ENCODE data around the gene CAMK2D.

CAMK2D gene

GRCh38 chr4:113637823-113638561 lies 123.5 kb downstream of the CAMK2D start:
- DNase-seq (ENCODE audit: low read depth) = no peak

- DNase-seq (ENCODE audit: low read depth) = no peak
These were observed 124.2 kb downstream of the CAMK2D start for GRCh38 chr4:113637363-113637762.

GRCh38 chr4:113636877-113637276 lies 124.7 kb downstream of the CAMK2D start:
- no peak for DNase-seq (ENCODE audit: low read depth)

- DNase-seq (ENCODE audit: low read depth) = no peak
These were observed 125.1 kb downstream of the CAMK2D start for GRCh38 chr4:113636438-113636818.

GRCh38 chr4:113635739-113636437 lies 125.7 kb downstream of the CAMK2D start:
- DNase-seq (ENCODE audit: low read depth) = no peak

GRCh38 chr4:113634081-113634969 lies 127.2 kb downstream of the CAMK2D start:
- DNase-seq (ENCODE audit: low read depth) = no peak

GRCh38 chr4:113633467-113633866 lies 128.1 kb downstream of the CAMK2D start:
- DNase-seq (ENCODE audit: low read depth) = no peak

- DNase-seq (ENCODE audit: low read depth) = no peak
These were observed 132.8 kb downstream of the CAMK2D start for GRCh38 chr4:113628711-113629110.

GRCh38 chr4:113627321-113627720 lies 134.2 kb downstream of the CAMK2D start:
- DNase-seq (ENCODE audit: low read depth) = no peak

GRCh38 chr4:113625902-113626301 lies 135.6 kb downstream of the CAMK2D start:
- DNase-seq (ENCODE audit: low read depth) = no peak

- DNase-seq (ENCODE audit: low read depth) = no peak
These were observed 138.2 kb downstream of the CAMK2D start for GRCh38 chr4:113623274-113623894.

- DNase-seq (ENCODE audit: low read depth) = no peak
These were observed 139.9 kb downstream of the CAMK2D start for GRCh38 chr4:113621633-113622032.

GRCh38 chr4:113620032-113620431 lies 141.5 kb downstream of the CAMK2D start:
- no peak for DNase-seq (ENCODE audit: low read depth)

GRCh38 chr4:113619526-113619925 lies 142.0 kb downstream of the CAMK2D start:
- no peak for DNase-seq (ENCODE audit: low read depth)

- DNase-seq (ENCODE audit: low read depth) = no peak
These were observed 143.3 kb downstream of the CAMK2D start for GRCh38 chr4:113618205-113618604.

GRCh38 chr4:113617195-113617594 lies 144.3 kb downstream of the CAMK2D start:
- no peak for DNase-seq (ENCODE audit: low read depth)

GRCh38 chr4:113616443-113616842 lies 145.1 kb downstream of the CAMK2D start:
- no peak for DNase-seq (ENCODE audit: low read depth)

- no peak for DNase-seq (ENCODE audit: low read depth)
These were observed 147.1 kb downstream of the CAMK2D start for GRCh38 chr4:113614414-113614813.

- DNase-seq (ENCODE audit: low read depth) = no peak
These were observed 148.0 kb downstream of the CAMK2D start for GRCh38 chr4:113613503-113613902.

- DNase-seq (ENCODE audit: low read depth) = no peak
These were observed 151.0 kb downstream of the CAMK2D start for GRCh38 chr4:113610537-113610936.

- no peak for DNase-seq (ENCODE audit: low read depth)
These were observed 153.5 kb downstream of the CAMK2D start for GRCh38 chr4:113607998-113608397.

- no peak for DNase-seq (ENCODE audit: low read depth)
These were observed 154.3 kb downstream of the CAMK2D start for GRCh38 chr4:113607147-113607720.
